NCI-H748 (cell line): Measurements from ENCODE around the gene ACD.

Experiments used
- DNase-seq: peaks from one replicate; lab custom pipeline; 2025; ENCODE audit not compliant: unreplicated experiment; lab: John Stamatoyannopoulos, UW

The ACD gene

DNA sequence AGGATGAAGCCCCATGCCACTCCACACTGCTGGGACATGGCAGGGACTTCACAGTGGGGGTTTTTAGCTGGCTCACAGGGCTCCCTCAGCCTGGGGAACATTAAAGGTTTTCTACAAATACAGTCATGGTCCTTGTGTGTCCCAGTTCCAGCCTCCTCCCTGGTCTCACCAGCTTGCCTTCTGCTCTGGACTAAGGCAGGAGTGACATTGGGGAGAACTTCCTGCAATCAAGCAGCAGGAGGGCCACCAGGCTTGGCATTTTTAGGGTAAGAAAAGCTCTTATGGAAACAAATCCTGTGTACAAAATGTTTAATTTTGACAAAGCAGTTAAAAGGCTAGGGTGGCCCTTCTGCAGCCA lies 2.6 kb upstream of the ACD start:
- no peak for DNase-seq

DNA sequence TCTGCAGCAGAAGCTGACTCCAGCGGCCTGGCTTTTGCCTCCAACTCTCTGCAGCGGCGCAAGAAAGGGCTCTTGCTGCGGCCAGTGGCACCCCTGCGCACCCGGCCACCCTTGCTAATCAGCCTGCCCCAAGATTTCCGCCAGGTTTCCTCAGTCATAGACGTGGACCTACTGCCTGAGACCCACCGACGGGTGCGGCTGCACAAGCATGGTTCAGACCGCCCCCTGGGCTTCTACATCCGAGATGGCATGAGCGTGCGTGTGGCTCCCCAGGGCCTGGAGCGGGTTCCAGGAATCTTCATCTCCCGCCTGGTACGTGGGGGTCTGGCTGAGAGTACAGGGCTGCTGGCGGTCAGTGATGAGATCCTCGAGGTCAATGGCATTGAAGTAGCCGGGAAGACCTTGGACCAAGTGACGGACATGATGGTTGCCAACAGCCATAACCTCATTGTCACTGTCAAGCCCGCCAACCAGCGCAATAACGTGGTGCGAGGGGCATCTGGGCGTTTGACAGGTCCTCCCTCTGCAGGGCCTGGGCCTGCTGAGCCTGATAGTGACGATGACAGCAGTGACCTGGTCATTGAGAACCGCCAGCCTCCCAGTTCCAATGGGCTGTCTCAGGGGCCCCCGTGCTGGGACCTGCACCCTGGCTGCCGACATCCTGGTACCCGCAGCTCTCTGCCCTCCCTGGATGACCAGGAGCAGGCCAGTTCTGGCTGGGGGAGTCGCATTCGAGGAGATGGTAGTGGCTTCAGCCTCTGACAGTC lies 2.0 kb upstream of the ACD start:
- no peak for DNase-seq

DNA sequence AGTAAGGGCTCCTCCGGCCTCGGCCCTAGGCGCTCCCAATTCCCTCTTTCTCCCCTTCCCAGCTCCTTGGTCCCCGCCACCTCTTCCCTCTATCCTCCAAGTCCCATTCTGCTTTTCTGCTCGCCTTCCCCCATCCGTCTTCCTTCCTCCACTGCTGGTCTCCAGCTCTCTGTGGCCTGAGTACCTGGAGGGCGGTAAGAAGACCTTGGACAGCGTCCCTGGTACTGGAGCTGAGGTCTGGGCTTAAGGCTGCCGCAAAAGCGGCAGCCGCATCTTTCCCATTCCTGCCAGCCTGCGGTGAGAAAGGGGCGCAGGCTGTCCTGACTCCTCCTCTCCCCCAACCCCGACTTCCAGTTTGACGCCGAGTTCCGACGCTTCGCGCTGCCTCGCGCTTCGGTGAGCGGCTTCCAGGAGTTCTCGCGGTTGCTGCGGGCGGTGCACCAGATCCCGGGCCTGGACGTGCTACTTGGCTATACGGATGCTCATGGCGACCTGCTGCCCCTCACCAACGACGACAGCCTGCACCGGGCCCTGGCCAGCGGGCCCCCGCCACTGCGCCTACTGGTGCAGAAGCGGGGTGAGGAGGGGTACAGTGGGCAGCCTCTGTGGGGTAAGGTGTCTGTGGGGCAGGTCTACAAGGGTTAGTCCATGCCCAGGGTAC lies 1.2 kb upstream of the ACD start:
- DNase-seq = peak; percentile 58

DNA sequence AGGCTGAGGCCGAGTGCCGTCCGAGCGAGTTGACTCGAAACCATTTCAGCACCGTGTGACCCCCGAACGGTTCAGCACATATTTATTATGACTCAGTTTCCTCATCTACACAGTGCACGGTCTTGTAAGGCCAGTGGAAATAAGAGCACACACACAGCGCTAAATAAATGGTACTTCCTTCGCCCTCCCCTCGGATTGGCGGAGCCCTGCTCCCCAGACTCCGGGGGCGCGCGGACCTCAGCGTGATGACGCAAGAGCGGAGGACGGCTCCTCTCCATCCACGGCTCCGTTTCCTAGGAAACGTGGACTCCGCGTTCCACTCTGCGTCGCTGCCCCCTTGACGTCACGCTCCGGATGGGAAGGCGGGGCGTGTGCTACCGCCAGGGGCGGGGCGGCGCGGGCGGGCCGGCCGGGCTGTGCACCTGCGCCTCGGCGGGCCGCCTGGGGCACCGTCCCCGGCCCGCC lies 536 bp upstream of the ACD start, which contains the start of gene PARD6A:
PARD6A (plus strand) TSS at position 397 of the 465 bp plus-strand sequence. CDS start 79 bp downstream, outside the sequence.
- DNase-seq = peak; percentile 98

DNA sequence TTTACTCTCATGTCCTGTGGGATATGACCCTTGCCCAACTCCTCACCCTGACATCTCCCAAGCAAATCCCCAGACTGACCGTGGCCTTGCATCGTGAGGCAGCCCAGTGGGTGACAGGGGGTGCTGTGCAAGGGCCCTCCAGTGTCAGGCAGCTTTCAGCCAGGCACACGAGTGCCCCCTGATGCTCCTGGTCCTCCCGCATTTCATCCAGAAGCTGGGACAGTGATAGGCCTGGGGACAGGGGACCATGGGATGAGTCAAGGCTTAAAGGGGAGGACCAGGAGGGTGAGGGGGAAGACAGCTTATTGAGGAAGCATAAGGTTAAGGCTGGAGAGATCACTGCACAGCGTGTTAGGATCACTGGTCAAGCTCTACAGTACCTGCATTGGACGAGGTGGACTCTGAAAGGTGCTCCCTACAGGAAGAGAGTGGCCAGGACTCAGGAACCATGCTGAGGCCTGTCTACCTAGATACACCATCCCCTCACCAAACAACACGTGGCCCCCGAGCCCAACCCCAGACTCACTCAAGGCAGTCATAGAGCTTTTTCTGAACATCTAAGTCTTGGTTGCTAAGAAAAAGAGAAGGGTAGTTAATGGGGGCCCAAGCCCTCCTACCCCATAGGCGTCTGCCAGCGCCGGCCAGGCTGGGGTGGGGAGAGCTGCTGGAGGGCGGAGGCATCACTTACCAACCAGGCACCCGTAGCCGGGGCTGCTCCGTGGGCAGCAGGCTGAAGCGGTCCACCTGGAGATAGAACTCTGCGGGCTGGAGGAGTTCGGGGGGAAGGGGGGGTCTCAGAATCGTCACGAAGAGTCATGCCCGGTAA lies 998 bp downstream of the ACD start:
- no peak for DNase-seq

DNA sequence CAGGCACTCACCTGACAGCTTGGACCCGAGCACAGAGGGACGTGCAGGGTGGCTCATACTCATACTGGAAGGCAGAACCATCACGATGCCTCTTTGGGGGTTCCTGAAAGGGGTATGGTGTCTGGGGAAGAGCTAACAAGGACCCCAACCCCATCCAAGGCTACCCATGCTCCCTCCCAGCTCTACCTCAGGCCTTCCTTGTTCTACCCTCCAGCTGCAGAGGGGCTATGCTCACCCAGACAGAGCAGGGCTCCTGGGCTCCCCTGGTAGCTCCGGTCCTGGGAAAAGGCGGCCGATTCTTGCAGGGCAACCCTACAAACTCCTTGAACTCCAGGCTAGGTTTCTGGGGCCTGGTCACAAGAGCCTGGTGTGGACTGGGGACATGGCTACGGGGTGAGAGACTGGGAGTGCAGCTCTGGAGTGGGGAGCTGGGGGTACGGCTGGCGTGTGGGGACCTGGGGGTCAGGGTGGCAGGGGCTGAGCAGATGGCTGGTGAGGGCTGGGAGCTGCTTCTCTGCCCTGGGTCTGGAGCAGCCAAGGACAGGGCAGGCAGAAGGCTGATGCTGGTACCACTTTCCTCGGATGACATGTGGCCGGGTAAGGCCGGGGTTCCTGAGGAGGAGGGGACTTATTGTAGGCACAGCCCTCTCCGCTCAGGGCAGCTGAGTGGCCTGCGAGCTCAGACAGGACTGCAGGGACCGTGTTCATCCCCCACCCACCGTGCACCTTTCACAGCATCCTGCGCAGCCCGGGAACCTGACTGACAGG lies 2.1 kb downstream of the ACD start:
- no peak for DNase-seq

DNA sequence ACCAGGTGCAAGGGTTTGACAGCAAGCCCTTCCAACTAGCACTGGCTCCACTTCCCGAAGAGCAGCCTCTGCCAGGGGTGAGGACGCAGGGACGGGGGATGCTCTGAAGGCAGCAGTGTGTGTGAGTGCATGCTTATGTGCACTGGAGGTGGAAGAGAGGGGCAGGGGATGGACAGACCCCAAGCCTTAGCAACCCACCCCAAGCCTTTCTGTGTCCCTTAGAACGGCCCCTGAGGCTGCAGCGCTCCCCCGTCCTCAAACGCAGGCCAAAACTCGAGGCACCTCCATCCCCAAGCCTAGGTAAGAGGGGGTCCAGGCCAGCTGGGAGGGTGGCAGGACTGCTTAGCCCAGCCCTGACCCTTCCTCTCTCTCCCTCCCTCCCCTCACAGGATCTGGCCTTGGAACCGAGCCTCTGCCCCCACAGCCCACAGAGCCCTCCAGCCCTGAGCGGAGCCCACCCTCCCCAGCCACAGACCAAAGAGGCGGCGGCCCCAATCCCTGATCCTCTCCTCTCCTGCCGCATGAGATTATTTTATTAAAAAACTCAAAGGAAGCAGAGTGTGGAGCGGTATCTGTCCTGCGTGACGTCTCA lies 2.9 kb downstream of the ACD start:
- no peak for DNase-seq

DNA sequence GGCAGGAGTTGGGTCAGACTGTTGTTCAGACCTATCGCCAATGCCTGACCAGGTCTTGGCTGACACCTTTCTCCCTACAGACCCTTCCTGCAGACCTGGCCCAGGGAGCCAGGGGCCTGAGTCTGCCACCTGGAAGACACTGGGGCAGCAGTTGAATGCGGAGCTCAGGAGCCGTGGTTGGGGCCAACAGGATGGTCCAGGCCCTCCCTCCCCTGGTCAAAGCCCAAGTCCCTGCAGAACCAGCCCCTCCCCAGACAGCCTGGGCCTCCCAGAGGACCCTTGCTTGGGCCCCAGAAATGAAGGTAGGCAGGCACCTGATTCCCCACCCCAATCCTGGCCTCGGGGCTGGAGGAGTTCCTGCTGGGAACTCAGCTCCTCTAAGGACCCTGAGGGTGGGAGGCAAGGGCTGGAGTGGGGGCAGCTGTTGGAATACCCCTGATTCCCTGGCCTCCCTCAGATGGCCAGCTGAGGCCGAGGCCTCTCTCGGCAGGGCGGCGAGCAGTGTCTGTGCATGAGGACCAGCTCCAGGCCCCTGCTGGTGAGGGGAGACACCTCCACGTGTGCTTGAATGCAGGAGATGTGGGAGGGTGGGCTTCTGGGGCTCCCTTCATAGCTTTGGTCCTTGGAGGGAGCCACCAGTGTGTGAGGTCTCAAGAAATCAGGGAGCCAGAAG lies 3.6 kb downstream of the ACD start:
- no peak for DNase-seq

DNA sequence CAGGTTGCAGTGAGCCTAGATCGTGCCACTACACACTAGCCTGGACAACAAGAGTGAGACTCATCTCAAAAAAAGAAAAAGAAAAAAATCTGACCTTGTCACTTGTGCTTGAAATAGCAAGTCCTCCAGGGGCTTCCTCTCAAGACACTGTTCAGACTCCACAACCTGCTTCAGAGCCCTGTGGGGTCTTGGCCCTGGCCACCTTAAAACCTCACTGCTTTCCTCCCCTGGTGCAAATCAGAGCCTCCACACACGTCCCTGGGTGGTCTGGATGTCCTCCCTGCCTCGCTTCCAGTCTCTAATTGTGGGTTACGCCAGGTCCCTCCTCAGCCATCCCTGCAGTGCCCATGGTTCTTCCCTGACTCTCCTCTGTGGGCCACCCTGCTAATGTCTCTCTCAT lies 4.7 kb downstream of the ACD start:
- no peak for DNase-seq

DNA sequence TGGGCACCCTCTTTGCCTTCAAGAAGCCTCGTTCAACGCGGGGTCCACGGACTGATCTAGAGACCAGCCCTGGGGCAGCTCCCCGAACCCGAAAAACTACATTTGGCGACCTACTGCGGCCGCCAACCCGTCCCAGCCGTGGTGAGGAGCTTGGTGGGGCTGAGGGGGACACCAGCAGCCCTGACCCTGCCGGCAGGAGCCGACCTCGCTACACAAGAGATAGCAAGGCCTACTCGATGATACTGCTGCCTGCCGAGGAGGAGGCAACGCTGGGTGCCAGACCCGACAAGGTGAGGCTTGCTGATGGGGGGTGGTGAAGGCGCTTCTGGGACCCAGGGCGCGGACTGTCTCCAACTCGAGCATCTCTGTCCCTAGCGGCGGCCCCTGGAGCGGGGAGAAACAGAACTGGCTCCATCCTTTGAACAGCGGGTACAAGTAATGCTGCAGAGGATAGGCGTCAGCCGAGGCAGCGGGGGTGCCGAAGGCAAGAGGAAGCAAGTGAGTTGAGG lies 5.6 kb downstream of the ACD start:
- no peak for DNase-seq

DNA sequence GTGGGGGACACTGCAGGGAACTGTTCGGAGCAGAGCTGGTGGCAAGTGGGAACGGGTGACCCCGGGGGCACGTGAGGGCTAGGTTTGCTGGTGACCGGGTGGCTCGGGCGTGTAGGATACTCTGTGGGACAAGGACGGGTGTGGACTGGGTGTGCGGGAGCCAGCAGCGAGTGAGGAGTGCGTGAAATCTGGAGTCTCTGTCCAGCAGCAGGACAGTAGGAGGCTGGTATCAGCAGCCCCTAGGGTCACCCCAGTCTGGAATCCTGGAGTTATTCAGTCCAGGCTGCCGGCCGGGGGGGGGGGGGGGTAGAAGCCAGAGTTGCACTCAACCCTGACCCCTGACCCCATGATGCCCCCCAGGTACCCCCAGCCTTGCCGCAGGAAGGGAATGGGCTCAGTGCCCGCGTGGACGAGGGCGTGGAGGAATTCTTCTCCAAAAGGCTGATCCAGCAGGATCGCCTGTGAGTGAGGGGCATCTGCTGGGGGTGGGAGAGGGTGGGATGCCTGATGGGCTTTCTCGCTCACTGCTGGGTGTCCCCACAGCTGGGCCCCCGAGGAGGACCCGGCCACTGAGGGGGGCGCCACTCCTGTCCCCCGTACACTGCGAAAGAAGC lies 6.2 kb downstream of the ACD start:
- no peak for DNase-seq

DNA sequence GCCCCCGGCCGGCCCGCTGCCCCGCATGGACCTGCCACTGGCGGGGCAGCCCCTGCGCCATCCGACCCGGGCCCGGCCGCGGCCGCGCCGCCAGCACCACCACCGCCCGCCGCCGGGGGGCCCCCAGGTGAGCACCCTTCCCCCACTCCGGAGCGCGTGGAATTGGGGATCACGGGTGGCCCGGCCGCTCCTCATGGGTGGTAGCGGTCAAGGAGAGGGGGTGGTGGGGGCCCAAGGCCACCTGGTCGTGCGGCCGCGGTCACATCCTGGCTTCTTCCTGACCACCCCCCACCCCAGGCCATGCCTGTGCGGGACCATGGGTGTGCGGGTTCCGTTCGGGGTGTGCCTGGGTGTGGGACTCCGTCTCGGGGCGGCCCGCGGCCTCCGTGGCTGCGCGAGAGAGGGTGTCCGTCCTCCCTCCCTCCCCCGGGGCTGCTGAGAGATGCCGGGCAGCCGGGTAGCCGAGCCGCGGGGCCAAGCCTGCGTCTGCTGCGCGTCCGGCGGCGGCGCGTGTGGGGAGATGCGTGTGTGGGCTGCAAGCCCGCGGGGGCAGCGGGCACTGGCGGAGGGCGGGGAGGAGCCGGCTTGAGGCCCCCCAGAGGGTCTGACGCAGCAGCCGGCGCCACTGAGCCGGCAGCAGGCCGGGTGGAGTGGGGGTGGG lies 6.8 kb downstream of the ACD start:
- peak; percentile 56 for DNase-seq

DNA sequence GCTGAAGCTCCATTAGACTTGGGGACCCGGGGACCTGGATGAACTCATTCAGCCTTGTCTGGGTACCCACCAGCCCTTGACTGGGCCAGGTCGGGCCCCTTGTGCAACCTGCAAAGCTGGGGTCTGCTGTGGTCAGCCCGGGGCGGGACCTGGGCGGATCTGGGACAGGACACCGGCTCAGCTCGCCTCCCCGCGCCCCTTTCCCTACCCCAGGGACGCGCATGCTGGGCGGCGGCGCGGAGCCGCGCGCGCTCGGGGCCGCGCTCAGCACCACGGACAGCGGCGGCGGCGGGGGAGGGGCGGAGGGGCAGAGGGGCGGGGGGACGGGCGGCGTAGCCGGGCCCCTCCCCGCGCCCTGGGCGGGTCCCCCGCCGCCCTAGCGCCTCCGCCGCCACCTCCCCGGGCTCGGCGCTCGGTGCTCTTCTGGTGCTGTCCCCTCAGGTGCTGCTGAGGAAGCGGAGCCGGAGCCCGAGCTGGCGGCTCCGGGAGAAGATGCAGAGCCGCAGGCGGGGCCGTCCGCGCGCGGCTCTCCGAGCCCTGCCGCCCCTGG lies 7.4 kb downstream of the ACD start:
- peak; percentile 55 for DNase-seq

DNA sequence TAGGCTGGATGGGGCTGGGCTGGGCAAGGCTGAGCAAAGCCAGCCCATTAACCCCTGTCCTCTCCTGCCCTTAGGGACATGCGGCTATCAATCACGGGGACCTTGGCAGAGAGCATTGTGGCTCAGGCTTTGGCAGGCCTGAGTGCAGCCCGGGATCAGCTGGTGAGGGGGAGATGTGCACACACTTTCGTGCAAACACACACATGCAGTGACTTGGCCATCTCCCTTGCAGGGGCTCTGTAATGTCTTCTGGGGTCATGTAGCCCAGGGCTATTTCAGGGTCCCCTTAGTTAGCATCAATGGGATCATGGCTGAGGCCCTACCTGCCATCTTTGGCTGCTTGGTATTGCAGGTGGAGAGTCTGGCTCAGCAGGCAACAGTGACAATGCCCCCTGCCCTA lies 8.2 kb downstream of the ACD start:
- DNase-seq = no peak

DNA sequence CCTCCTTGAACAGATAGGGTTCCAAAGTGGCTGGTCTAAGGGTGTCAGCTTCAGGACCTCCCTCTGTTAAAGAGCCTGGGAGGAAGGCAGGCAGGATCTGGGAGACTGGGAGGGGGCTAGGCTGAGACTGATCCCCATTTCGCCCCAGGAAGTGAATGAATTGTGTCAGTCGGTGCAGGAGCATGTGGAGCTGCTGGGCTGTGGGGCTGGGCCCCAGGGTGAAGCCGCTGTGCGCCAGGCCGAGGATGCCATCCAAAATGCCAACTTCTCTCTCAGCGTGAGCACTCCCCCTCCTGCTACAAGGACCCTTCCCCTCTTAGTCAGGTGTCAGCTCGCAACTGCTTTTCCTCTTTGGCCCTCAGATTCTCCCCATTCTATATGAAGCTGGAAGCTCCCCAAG lies 9.0 kb downstream of the ACD start:
- DNase-seq = no peak

DNA sequence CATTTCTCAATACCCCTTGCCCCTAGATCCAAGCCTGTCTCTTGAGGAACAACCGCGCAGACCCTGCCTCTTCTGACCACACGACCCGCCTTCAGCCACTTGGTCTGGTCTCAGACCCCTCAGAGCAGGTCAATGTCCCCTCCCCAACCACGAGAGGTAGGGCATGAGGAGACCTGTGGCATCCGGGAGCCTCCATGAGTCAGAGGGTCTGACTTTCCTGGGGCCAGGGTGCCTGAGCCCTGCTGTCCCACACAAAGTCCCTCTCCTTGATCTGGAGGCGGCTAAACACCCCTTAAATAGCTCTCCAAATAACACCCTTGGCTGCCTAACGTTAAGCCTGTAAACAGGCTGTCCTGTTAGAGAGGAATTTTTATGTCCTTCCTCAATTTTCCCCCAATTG lies 10.0 kb downstream of the ACD start:
- DNase-seq = no peak

DNA sequence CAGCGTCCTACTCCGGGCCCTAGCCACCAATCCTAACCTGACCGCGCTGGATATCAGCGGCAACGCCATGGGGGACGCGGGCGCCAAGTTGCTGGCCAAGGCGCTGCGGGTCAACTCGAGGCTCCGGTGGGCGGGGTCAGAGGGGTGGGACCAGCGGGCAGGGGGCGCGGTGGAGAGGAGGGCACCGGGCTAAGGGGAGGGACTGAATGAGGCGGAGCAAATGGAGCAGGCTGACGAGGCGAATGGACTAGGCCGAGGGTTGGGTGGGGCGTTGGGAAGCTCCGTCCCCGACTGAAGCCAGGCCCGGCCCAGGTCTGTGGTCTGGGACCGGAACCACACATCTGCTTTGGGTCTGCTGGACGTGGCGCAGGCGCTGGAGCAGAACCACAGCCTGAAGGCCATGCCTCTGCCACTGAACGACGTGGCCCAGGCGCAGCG lies 10.5 kb downstream of the ACD start:
- DNase-seq = no peak

DNA sequence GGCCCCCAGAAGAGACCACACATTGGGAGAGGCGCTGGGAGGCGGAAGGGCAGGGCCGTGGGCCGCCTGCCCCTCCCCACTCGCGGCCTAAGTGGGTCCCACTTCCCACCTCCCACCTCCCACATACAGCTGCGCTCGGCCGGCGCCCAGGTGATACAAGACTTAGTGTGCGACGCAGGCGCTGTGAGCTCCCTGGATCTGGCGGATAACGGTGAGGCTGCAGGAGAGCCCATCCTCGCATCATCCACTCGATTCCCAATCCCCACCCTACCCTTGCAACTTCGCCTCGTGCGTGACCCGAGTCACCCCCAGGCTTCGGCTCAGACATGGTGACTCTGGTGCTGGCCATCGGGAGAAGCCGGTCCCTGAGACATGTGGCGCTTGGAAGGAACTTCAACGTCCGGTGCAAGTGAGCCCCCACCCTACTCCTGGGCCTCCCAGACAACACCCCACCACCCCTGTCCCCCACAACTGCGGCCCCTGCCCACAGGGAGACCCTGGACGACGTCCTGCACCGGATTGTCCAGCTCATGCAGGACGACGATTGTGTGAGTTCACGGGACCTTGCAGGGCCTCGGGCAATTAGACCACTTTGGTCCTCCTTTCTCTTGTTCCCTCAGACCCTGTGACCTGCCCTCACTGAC lies 11.2 kb downstream of the ACD start:
- DNase-seq = no peak
